NCI-H345 treated with DMSO at 0.1 percent for 48 hours (cell line): Measurements from ENCODE around the gene RPS3A.
"Not testable (repeated sequence)": the region's sequence is repeated elsewhere in the genome, so short reads cannot be mapped to it uniquely, and the experiment has no call there.

Experiments
- DNase-seq: peaks from one replicate; lab custom pipeline; 2025; ENCODE audit not compliant: unreplicated experiment; lab: John Stamatoyannopoulos, UW

The RPS3A gene

GRCh38 chr4:151114338-151114737 is 14.9 kb downstream of the RPS3A start:
- no peak for DNase-seq

GRCh38 chr4:151114986-151115385 is 15.6 kb downstream of the RPS3A start:
- DNase-seq: no peak

- DNase-seq: peak; percentile 16
Observed at GRCh38 chr4:151117371-151117962, 18.0 kb downstream of the RPS3A start.

GRCh38 chr4:151129796-151130195 is 30.4 kb downstream of the RPS3A start:
- no peak for DNase-seq

- DNase-seq: no peak
Observed at GRCh38 chr4:151133311-151133710, 33.9 kb downstream of the RPS3A start.

- not testable (repeated sequence) for DNase-seq
Observed at GRCh38 chr4:151136048-151136447, 36.6 kb downstream of the RPS3A start.

GRCh38 chr4:151139814-151140213 is 40.4 kb downstream of the RPS3A start:
- no peak for DNase-seq

GRCh38 chr4:151142758-151143157 is 43.3 kb downstream of the RPS3A start:
- DNase-seq: no peak

- DNase-seq: no peak
Observed at GRCh38 chr4:151143162-151143561, 43.7 kb downstream of the RPS3A start.

- no peak for DNase-seq
Observed at GRCh38 chr4:151143811-151144210, 44.4 kb downstream of the RPS3A start.

GRCh38 chr4:151144329-151145072 is 45.1 kb downstream of the RPS3A start:
- DNase-seq: no peak

- DNase-seq: no peak
Observed at GRCh38 chr4:151147000-151147399, 47.6 kb downstream of the RPS3A start.

GRCh38 chr4:151148261-151148660 is 48.8 kb downstream of the RPS3A start:
- no peak for DNase-seq

- DNase-seq: no peak
Observed at GRCh38 chr4:151150821-151151580, 51.6 kb downstream of the RPS3A start.

- no peak for DNase-seq
Observed at GRCh38 chr4:151152028-151152427, 52.6 kb downstream of the RPS3A start.

- DNase-seq: no peak
Observed at GRCh38 chr4:151153585-151153984, 54.2 kb downstream of the RPS3A start.
